ENCODE measurements around the gene RAP1GAP.

Gene RAP1GAP

DNA sequence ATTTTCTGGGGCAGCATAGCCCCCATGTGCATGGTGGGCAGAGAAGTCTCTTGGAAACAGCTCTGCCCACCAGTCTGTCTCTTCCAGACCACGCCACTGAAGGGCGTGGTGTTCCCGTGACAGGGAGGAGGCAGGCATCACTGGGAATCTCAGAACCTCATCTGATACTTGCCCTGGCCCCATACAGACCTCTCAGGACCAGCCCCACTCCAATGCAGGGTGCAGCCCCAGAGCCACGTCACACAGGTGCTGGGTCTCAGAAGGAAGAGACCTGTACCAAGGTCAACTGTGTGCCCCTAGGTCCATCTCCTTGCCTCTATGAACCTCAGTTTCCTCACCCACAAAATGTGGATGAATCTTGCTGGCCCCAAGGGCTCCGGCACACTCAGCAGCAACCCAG is 7.3 kb downstream of the RAP1GAP start:
- no peak for DNase-seq

- DNase-seq: no peak
These were observed 9.2 kb downstream of the RAP1GAP start for GRCh38 chr1:21659924-21660326.

- no peak for DNase-seq
These were observed 9.8 kb downstream of the RAP1GAP start for GRCh38 chr1:21659099-21659923.

DNA sequence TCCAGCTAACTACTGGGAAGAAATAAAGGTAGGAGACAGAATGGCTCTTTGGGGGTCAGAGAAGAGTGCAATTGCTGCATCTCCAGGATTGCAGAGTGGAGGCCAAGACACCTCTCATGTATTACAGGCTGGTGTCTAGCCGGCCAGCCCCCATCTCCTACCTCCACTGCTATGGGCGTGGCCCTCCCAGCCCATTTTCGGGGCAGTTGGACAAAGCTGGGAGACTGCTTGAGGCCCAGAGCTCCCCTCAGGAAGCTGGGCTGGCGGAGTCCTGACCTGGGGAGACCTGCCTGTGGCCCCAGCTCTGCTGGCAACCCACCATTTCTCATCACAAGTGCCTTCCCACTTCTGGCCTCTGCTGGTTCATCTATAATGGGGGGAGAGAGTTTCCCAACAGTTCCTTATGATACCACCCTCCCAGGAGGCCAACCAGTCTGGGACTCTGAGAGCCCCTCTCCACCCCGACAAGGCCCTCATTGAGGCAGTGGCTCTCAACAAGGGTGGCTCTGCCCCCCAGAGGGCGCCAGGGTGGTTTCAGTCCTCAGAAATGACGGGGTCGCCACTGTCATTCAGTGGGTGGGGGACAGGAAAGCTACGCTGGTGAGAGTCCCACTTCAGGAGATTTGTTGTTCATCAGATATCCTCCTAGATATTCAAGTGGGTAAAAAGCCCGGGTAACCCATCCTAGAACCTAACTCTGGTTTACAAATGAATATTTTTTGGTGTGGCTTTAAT is 11.5 kb downstream of the RAP1GAP start:
- no peak for DNase-seq

- no peak for DNase-seq
These were observed 13.4 kb downstream of the RAP1GAP start for GRCh38 chr1:21655748-21656147.

GRCh38 chr1:21655259-21655658 is 13.9 kb downstream of the RAP1GAP start:
- DNase-seq: no peak

- no peak for DNase-seq
These were observed 14.9 kb downstream of the RAP1GAP start for GRCh38 chr1:21654209-21654608.

GRCh38 chr1:21653744-21654100 is 15.4 kb downstream of the RAP1GAP start:
- DNase-seq: no peak

DNA sequence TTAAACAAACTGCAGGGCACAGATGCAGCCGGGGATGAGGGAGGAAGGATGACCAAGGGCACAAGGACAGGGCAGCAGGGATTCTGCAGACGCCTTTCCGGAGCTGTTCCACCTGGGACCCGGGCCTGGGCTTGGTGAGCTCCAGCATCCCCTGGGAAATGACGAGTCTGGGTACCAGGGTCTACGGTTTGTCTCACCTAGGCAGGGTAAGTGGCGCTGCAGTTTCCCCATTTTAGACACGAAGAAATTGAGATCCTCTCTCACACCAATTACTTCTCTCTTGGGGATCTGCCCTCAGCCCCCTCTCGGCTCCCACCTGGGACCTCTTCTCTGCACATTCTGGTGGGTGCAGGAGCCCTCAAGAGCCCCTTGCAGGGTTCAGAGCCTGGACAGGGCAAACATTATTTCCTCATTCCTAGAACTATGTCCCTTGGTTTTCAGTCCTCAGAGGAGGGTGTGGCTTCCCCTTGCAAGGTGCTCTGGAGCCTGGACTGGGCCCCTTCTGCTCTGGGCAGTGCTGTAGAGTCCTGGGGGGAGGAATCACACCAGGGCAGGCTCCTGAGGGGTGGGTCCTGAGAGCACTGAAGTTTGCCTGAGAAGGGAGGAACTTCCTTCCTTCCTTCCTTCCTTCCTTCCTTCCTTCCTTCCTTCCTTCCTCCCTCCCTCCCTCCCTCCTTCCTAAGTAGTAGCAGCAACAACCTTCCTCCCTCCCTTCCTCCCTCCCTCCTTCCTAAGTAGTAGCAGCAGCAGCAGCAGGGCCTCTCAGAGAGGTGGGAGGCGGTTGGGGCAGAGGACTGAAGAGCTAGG is 16.0 kb downstream of the RAP1GAP start:
- no peak for DNase-seq

- no peak for DNase-seq
These were observed 16.8 kb downstream of the RAP1GAP start for GRCh38 chr1:21652101-21652936.

DNA sequence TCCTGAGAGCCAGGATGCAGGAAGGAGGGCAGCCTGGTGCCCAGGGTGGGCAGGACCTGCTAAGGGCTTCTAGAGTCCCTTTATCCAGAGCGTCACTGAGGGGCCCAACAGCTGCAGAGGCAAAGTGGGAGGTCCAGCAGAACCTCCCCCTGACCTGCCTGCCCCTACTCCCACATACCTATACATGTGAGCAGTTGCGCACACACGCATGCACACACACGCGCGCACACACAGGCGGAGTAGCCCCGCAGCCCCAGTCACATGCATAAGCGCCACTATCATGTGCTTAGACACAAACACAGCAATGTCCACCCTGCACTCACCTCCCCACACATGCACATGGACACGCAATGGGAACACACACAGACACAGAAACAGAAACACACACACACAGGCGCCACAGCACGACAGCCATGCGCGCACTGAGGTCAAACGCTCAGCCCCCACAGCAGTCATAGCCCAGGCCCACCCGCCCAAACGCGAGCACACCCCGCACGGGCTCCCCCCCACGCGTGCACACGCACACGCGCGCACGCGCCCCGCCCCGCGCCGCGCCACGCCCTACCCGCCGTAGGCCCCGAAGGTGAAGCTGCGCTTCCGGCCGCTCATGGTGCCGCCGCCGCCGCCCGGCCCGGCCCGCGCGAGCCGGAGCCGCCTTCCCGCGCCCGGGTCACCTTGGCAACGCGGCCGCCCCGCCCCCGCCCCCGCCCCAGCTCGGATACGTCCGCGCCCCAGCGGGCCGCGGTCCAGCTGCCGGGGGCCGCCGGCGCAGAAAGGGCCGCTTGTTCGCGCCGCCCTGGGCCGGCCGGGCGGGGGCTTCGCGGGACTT is 17.7 kb downstream of the RAP1GAP start:
- DNase-seq: no peak

DNA sequence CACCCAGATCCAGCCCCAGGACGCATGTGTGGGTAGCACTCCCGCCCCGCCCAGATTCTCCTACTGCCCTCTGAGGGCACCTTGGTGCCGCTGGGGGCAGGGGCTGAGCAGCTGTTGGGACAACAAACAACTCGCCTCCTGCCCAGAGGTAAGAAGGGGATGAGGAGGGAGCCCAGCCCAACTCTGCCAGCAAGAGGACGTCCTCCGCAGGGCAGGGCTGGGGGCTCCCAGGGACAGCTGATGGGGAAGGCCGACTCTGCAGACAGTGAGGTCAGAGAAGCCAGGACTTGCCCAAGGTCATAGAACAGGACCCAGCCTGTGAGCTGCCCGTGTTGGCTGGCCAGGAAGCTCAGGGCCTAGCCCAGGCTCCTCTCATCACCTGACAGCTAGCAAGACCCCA is 18.8 kb downstream of the RAP1GAP start:
- no peak for DNase-seq

DNA sequence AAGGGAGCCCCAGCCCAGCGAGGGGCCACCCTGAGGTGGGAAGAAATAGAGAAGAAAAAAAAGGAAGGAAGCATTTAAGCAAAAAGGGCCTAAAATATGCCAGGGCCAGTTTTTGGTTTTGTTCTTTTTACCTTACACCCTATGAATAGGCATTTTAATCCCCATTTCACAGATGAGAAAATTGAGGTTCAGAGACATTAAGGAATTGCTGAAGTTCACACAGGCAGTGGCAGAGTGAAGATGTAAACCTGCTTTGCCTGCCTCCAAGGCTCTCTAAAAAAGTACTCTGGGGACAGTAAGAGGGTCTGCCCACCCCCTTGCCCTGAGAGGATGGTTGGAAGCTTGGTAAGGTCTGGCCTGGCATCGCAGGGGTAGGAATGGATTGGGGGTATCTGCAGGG is 19.8 kb downstream of the RAP1GAP start:
- DNase-seq: no peak

GRCh38 chr1:21648791-21649190 is 20.4 kb downstream of the RAP1GAP start:
- no peak for DNase-seq

DNA sequence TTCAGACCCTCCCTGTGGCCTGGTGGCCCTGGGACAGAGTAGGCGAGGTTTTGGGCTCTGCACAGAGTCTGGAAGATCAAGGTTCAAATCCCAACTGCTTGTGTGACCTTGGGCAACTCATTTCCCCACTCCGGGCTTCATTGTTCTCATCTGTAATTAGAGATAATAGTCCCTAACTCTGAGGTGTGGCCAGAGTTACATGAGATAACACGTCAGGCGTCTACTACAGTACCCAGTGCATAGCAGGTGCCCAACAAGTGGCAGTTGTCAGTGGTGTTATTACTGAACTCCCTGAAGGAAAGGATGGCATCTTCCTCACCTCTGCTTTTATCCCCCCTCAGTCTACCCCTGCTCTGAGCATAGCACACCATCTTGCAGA is 20.8 kb downstream of the RAP1GAP start:
- DNase-seq: no peak

DNA sequence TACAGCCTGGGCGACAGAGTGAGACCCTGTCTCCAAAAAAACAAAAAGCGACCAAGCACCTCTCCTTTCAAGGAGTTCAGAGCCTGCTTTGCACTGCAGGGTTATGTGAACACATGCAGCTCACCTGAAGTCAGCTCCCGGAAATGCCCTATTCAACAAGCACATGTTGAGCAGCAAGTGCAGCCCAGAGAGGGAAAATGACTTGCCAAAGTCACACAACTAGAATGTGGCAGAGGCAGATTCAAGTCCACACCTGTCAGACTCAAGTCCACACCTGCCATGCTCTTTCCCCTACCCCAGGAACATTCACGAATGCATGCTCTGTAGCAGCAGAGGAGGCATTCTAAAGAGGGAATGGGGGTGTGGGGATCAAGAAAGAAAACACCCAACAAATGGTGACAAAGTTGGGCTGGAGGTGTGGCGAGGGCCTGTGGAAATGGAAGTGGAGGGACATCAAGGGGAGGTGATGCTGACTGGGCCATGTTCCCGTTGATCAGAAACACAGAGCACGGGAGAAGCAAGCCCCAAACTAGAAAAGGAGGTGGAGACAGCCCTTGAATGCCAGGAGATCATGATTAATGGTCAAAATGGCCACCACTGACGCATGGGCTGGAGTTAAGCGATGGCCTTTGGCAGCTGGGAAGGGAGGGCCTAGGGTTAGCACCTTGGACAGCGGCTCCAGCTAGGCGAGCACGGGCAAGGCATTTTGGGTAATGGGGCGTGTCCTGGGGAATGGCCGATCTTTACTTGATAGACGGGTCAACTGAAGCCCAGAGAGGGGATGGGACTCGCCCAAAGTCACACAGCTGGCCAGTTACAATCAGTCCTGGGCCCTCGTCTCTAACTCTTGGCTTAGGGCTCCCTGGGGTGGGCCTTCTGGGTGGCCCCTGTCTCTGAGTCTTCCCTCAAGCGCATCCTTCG is 21.5 kb downstream of the RAP1GAP start:
- DNase-seq: no peak

GRCh38 chr1:21645550-21645949 is 23.6 kb downstream of the RAP1GAP start:
- no peak for DNase-seq

- no peak for DNase-seq
These were observed 24.3 kb downstream of the RAP1GAP start for GRCh38 chr1:21644906-21645305.

GRCh38 chr1:21644348-21644747 is 24.8 kb downstream of the RAP1GAP start:
- DNase-seq: no peak

DNA sequence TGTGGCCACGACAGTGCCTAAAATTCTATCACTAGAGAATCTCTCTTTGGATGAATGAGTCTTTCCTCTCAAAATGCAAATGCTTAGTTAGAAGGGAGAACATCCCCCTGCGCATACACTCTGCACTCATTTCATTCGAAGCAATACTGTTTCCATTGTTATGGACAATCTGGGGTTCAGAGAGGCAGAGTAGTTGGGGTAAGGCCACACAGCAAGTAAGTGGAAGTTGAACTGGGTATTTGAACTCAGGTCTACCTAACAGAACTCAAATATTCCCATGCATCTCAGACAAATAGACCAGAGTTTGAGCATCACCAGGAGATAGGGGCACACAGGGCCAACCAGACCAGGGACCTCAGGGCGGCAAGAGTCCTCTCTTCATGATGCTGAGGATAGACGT is 25.5 kb downstream of the RAP1GAP start:
- DNase-seq: no peak

Measured in cerebellar nuclear complex (tissue), 1 donor.